ENCODE measurements around the gene ESPL1.
"Not testable (repeated sequence)": the region's sequence is repeated elsewhere in the genome, so short reads cannot be mapped to it uniquely, and the experiment has no call there.

Gene ESPL1

DNA sequence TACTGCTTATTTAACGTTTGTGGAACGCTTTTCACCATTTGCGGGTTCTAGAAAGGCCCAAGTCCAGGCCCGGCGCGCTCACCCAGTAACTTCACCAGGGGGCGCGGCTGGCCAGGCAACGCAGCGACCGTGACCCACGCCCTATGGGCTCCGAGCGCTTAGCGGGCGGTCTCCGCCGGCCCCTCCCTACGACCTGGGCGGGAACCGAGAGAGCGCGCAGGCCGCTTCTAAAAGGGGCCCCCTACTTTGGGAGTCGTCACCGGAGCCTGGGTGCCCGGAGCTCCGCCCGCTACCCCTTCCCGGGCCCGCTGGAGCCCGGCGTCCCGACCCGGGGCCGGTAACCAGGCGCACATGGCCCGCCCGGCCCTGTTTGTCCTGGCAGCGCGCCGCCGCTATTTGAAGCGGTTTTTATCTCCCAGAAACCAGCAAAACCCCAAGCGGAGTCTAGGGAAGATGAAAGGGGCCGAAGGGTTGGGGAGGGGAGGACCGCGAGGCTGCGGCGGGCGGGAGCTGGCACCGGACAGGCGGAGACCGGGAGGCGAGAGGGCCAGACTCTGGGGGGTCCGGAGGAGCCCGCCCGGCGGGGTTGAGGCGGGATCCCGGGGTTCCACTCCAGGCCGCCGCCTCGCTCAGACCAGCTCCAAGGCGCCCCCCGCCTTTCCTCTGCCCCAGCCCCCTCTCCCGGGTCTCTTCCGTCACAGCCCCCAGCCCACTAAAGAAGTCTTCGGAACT, 56.8 kb downstream of the ESPL1 start:
- Mint-ChIP-seq H3K36me3 (ENCODE audit: low read depth) (peaks cover 11% of the 10 kb centered on the region), H3K4me3 (peak overlapping the region; percentile 84), H3K4me1 (ENCODE audit: low read depth) (peaks cover 40% of the 10 kb centered on the region), H3K9me3 (no peaks in the 10 kb centered on the region), H3K27me3 (peaks cover 4% of the 10 kb centered on the region), H3K27ac (peak overlapping the region; percentile 99)
- DNase-seq = peak; percentile 92

GRCh38 chr12:53325511-53326061, 57.5 kb downstream of the ESPL1 start:
- peaks cover 34% of the 10 kb centered on the region for H3K4me1 Mint-ChIP-seq (ENCODE audit: low read depth)
- H3K27me3 Mint-ChIP-seq = peaks cover 4% of the 10 kb centered on the region
- peaks cover 7% of the 10 kb centered on the region for H3K36me3 Mint-ChIP-seq (ENCODE audit: low read depth)
- no peaks in the 10 kb centered on the region for H3K9me3 Mint-ChIP-seq
- peak overlapping the region; percentile 84 for H3K4me3 Mint-ChIP-seq
- peak; percentile 61 for DNase-seq
- H3K27ac Mint-ChIP-seq = peak overlapping the region; percentile 99

DNA sequence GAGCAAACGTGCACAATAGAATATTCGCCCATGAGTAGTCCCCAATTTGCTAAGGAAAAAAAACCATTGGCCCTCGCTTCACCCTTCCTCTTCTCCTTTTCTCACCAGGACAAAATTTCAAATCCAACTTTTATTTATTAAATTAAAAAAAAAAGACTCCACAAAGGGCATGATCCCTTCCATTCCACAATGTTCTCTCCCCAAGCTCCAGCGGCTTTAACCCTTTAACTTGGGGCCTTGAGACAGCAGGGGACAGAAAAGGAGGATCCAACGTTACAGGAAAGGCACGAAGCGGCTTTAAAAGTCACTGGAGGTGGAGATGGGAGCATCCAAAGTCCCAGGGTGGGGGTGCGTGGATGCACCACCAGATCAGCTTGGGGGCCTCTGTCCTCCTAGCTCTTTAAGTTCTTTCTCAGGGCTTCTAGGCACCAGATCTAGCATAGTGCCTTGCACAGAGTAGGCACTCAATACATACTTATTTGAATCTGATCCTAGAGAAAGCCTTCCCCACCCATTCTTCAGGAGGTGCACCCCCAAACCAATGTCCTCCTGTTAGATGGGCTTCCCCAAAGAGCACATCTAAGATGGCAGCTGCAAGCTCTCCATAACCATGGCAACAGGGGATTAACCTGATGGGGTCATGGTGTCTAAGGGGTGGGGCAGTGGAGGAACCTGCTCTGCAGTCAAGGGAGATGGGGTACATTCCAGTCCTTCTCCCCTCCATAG, 58.5 kb downstream of the ESPL1 start:
- Mint-ChIP-seq H3K27me3 (peaks cover 4% of the 10 kb centered on the region), H3K4me3 (peak overlapping the region; percentile 73), H3K4me1 (ENCODE audit: low read depth) (peaks cover 26% of the 10 kb centered on the region), H3K27ac (peak overlapping the region; percentile 76), H3K9me3 (no peaks in the 10 kb centered on the region), H3K36me3 (ENCODE audit: low read depth) (no peaks in the 10 kb centered on the region)
- DNase-seq = no peak

- Mint-ChIP-seq H3K27ac (no peak overlapping the region), H3K9me3 (no peaks in the 10 kb centered on the region), H3K4me3 (no peak overlapping the region), H3K27me3 (peaks cover 11% of the 10 kb centered on the region), H3K36me3 (ENCODE audit: low read depth) (no peaks in the 10 kb centered on the region), H3K4me1 (ENCODE audit: low read depth) (peaks cover 22% of the 10 kb centered on the region)
- DNase-seq = no peak
Measured at GRCh38 chr12:53327435-53328042, 59.4 kb downstream of the ESPL1 start.

DNA sequence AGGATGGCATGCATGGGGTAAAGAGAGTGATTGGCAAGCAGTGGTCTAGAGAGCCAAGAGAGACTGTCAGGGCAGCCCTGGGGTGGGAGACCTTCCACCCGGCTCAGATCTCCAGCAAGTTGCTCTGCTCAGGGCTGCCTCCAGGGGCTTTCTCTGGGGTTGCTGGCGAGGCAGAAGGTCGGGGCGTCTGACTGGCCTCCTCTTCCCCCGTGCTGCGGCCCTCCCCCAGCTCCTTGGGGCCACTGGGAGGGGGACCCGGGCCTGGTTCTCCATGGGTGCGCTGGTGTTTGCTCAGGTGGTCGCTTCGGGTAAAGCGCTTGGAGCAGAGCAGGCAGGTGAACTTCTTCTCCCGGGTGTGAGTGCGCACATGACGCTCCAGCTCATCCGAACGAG, 59.9 kb downstream of the ESPL1 start:
- H3K27ac Mint-ChIP-seq = no peak overlapping the region

DNA sequence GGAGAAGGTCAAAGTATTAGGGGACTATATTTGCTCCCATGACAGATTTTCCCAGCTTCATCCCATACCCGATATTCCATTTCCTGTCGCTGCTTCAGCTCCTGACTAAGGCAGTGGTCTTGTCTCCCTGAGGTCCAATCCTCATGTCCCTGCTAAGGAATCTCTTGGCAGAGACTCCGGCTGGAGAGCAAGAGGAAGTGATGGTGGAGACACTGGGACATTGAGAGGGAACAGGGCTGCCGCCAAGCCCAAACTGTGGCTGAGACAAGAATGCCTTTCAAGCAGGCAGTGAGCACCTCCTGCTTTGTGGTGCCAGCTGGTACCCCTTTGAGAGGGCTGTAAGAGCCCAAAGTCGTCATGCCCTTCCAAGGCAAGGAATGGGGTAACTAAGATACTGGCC, 62.6 kb downstream of the ESPL1 start:
- no peak overlapping the region for H3K27ac Mint-ChIP-seq
- no peak for DNase-seq
- H3K27me3 Mint-ChIP-seq = peaks cover 35% of the 10 kb centered on the region
- no peaks in the 10 kb centered on the region for H3K9me3 Mint-ChIP-seq
- H3K4me3 Mint-ChIP-seq = no peak overlapping the region
- H3K4me1 Mint-ChIP-seq (ENCODE audit: low read depth) = peaks cover 6% of the 10 kb centered on the region
- H3K36me3 Mint-ChIP-seq (ENCODE audit: low read depth) = no peaks in the 10 kb centered on the region

More for the DNA sequence above, 59.9 kb downstream of the ESPL1 start:
- Mint-ChIP-seq H3K4me1 (ENCODE audit: low read depth) (peaks cover 19% of the 10 kb centered on the region), H3K27me3 (peaks cover 12% of the 10 kb centered on the region), H3K4me3 (no peak overlapping the region), H3K9me3 (no peaks in the 10 kb centered on the region), H3K36me3 (ENCODE audit: low read depth) (no peaks in the 10 kb centered on the region)
- DNase-seq = no peak

GRCh38 chr12:53332339-53332738, 64.2 kb downstream of the ESPL1 start:
- peaks cover 51% of the 10 kb centered on the region for H3K27me3 Mint-ChIP-seq
- H3K4me1 Mint-ChIP-seq (ENCODE audit: low read depth); H3K36me3 Mint-ChIP-seq (ENCODE audit: low read depth); DNase-seq; H3K9me3 Mint-ChIP-seq; H3K4me3 Mint-ChIP-seq; H3K27ac Mint-ChIP-seq: not testable (repeated sequence)

GRCh38 chr12:53332744-53333143, 64.6 kb downstream of the ESPL1 start:
- no peaks in the 10 kb centered on the region for H3K9me3 Mint-ChIP-seq
- no peak overlapping the region for H3K4me3 Mint-ChIP-seq
- H3K27me3 Mint-ChIP-seq = peaks cover 53% of the 10 kb centered on the region
- peaks cover 2% of the 10 kb centered on the region for H3K4me1 Mint-ChIP-seq (ENCODE audit: low read depth)
- H3K27ac Mint-ChIP-seq = no peak overlapping the region
- H3K36me3 Mint-ChIP-seq (ENCODE audit: low read depth) = no peaks in the 10 kb centered on the region
- DNase-seq = no peak

DNA sequence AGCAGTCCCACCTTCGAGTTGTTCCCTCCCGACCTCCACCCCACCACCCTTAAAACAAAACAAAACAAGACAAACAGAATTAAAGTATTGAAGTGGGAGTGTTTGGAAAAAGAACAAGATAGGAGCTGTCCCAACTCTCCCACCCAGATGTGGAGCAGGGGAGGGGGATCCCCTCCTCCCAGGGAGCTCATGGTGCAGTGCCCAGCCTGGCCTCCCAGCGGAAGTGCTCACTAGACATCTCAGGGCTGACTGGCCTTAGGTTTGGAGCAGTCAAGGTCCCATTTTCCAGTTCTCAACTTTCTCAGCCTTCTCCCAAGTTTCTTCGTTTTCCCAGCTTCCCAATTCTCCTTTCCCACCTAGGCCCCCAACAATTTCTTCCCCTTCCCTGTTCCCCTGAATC, 65.2 kb downstream of the ESPL1 start:
- Mint-ChIP-seq H3K4me3 (no peak overlapping the region), H3K4me1 (ENCODE audit: low read depth) (peaks cover 5% of the 10 kb centered on the region), H3K9me3 (no peaks in the 10 kb centered on the region), H3K27ac (no peak overlapping the region), H3K27me3 (peaks cover 56% of the 10 kb centered on the region), H3K36me3 (ENCODE audit: low read depth) (no peaks in the 10 kb centered on the region)
- DNase-seq = no peak

DNA sequence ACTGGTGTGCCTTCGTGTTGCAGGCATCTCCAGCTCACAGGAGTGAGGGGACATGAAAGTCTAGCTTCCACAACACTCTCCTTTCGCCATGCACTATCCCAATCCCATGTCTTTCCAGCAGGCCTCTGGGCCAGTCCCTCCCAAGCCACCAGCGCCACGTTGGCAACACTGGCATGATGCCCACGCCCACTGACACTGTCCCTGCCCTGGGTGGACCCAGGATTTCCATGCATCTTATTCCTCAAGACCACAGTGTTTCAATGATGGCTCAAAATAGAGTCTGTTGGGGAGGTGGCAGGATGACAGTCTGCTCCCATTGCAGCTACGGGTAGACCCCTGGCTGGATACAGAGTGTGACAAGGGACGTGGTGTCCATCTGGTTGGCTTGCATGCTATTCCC, 65.7 kb downstream of the ESPL1 start:
- DNase-seq = no peak
- peaks cover 59% of the 10 kb centered on the region for H3K27me3 Mint-ChIP-seq
- no peak overlapping the region for H3K4me3 Mint-ChIP-seq
- peaks cover 5% of the 10 kb centered on the region for H3K4me1 Mint-ChIP-seq (ENCODE audit: low read depth)
- no peaks in the 10 kb centered on the region for H3K9me3 Mint-ChIP-seq
- H3K36me3 Mint-ChIP-seq (ENCODE audit: low read depth) = no peaks in the 10 kb centered on the region
- no peak overlapping the region for H3K27ac Mint-ChIP-seq

DNA sequence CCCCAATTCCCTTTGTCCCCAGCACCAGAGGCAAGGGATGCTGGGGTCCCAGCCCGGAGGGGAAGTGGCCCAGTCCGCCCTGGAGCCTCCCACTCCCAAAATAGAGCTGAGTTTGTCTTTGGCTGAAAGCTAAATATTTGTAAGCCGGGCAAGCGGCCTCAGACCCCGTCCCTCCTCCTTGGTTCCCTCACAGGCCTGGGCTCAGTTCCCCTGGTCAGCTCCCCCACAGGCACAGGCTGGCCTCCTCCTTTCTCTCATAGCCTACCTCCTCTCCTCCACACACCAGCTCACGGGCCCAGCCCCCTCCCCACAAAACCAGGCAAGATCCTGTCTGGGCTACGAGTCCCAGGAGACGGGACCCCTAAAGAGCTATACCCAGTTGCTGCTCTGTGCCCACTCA, 66.7 kb downstream of the ESPL1 start:
- Mint-ChIP-seq H3K4me1 (ENCODE audit: low read depth) (peaks cover 5% of the 10 kb centered on the region), H3K27me3 (peaks cover 61% of the 10 kb centered on the region), H3K9me3 (no peaks in the 10 kb centered on the region)

DNA sequence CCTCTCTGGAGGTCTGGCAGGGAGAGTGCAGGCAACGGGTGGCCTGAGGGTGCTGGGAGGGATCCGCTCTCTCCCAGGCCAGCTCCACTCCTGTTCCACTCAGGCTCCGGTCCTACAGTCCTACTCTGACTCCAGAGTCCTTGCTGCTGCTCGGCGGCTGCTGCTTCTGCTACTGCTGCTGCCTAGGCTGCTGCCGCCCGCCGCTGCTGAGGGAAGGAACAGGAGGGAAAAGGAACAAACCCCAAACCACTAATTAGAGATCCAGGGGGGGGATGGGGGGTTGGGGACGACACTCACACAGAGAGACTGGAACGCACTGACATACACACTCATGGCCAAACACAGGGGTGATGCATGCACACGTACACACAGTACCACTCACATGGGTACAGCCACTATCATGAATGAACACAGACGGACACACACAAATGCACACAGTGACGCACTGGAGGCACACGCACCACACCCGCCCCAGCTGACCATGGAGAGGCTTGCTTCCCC, 68.1 kb downstream of the ESPL1 start, which contains the start of gene SP7:
Gene SP7 (minus strand): TSS at position 174 of the 501 bp plus-strand sequence. CDS start 708 bp downstream, outside the sequence.
- DNase-seq = no peak
- H3K36me3 Mint-ChIP-seq (ENCODE audit: low read depth) = no peaks in the 10 kb centered on the region
- no peak within 1 kb of the TSS for H3K27ac Mint-ChIP-seq
- H3K27me3 Mint-ChIP-seq = peaks cover 63% of the 10 kb centered on the region
- H3K9me3 Mint-ChIP-seq = no peaks in the 10 kb centered on the region
- peaks cover 12% of the 10 kb centered on the region for H3K4me1 Mint-ChIP-seq (ENCODE audit: low read depth)
- H3K4me3 Mint-ChIP-seq = no peak within 1 kb of the TSS

More for the DNA sequence above, 66.7 kb downstream of the ESPL1 start:
- no peak for DNase-seq
- H3K27ac Mint-ChIP-seq = no peak overlapping the region
- no peaks in the 10 kb centered on the region for H3K36me3 Mint-ChIP-seq (ENCODE audit: low read depth)
- H3K4me3 Mint-ChIP-seq = no peak overlapping the region

DNA sequence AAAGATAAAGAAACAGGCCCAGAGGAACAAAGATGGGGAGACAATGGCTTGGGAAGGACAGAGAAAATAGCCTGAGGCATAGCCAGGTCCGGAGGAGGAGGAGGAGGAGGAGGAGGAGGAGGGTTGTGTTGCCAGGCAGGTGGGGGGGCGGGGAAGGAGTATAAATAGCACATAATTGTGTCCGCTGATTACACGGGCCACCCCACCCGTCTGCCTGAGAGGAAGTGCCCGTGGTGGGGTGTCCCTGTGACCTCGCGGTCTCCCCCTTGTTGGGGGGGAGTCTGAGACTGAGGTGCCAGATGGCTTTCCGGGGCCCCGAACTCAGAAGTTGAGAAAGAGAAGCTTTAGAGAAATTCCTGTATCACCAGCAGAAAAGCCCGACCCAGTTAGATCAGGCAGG, 69.9 kb downstream of the ESPL1 start:
- no peaks in the 10 kb centered on the region for H3K9me3 Mint-ChIP-seq
- DNase-seq = no peak
- peaks cover 12% of the 10 kb centered on the region for H3K4me1 Mint-ChIP-seq (ENCODE audit: low read depth)
- H3K27ac Mint-ChIP-seq = no peak overlapping the region
- peaks cover 56% of the 10 kb centered on the region for H3K27me3 Mint-ChIP-seq
- H3K36me3 Mint-ChIP-seq (ENCODE audit: low read depth) = no peaks in the 10 kb centered on the region
- no peak overlapping the region for H3K4me3 Mint-ChIP-seq

DNA sequence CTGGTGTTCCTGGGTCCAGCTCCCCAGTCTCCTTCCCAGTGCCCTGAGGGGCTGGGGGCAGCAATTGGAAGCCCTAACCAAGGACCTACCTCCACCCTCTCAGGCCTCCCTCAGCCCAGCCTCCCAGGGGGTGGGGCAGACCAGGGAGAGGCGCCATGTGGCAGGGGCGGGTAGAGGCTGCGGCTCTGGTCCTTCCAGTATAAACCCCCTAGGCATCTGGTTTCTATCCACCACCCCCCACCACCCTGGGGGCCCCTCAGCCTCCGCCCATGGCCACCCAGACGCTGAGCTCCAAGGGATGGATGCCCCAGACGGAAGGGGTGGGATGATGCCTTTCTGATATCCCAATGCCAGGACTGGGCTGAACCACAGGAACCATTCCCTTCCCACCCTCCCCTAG, 70.8 kb downstream of the ESPL1 start:
- H3K36me3 Mint-ChIP-seq (ENCODE audit: low read depth) = no peaks in the 10 kb centered on the region
- H3K9me3 Mint-ChIP-seq = no peaks in the 10 kb centered on the region
- no peak for DNase-seq
- H3K27me3 Mint-ChIP-seq = peaks cover 47% of the 10 kb centered on the region
- H3K4me3 Mint-ChIP-seq = no peak overlapping the region
- peaks cover 15% of the 10 kb centered on the region for H3K4me1 Mint-ChIP-seq (ENCODE audit: low read depth)
- H3K27ac Mint-ChIP-seq = no peak overlapping the region

All from activated T-cell treated with anti-CD3 and anti-CD28 coated beads, Interleukin-2, amount 50 U/mL, for 24 hours (primary cell).